Endothelial cell of umbilical vein (primary cell): Measurements from ENCODE around the gene SNX33. TPM values are rescaled to one million over a fixed set of nuclear protein-coding genes. Genes with fewer than 3 reads are reported as not detected.

Source experiments
- BruUV-seq: library from RNA; stranded (reverse); fragments of 400-500 nt; replicated peaks from 2 replicates; lab custom pipeline; 2021; lab: Mats Ljungman, UMichigan
- CTCF ChIA-PET: fragments of 300-600, 350-600 bp; sonication (Branson Sonifier 250); formaldehyde crosslinking; loops from one replicate; lab custom pipeline; 2021; ENCODE audit warnings: antibody characterized with exemption, inconsistent platforms; lab: Charles Lee
- POLR2A ChIA-PET: fragments of 300-600, 350-600 bp; sonication (Branson Sonifier 250); formaldehyde crosslinking; loops from one replicate; lab custom pipeline; 2021; ENCODE audit warnings: antibody characterized with exemption, inconsistent platforms; lab: Charles Lee
- DNase-seq: peaks from one replicate; pipeline ENCODE4 v3.0.0-alpha.2; 2011; ENCODE audit warnings: low read depth, low spot score
- FAIRE-seq: peaks from 2 replicates; lab custom pipeline; 2011; peaks lifted over from hg19 to GRCh38; lab: Jason Lieb, UNC
- H2AFZ ChIP-seq: 2 replicates; pipeline ENCODE4 v1.6.0; 2012; ENCODE audit warnings: low read depth, low read length, control low read depth, inconsistent platforms
- H3K27ac ChIP-seq: 2 replicates; pipeline ENCODE4 v1.5.1; 2011; ENCODE audit warnings: low read depth, mild to moderate bottlenecking, control low read depth, low read length, moderate library complexity; ENCODE audit not compliant: insufficient read depth
- H3K27me3 ChIP-seq, 2 experiments: 2 replicates each; pipeline versions ENCODE4 v1.6.0 to v1.6.1; 2011; ENCODE audit warnings: low read length in 2 of 2, mixed read lengths in 1 of 2; ENCODE audit not compliant: control insufficient read depth in 2 of 2, insufficient read depth in 2 of 2
- H3K36me3 ChIP-seq, 2 experiments: 2 replicates in 1 of 2; 3 replicates in 1 of 2; pipeline ENCODE4 v1.5.1; 2011; ENCODE audit warnings: low read length in 2 of 2, mild to moderate bottlenecking in 1 of 2, moderate library complexity in 1 of 2; ENCODE audit not compliant: control insufficient read depth in 2 of 2, insufficient read depth in 2 of 2; ENCODE audit errors: extremely low read depth in 1 of 2
- H3K4me1 ChIP-seq: 3 replicates; pipeline ENCODE4 v1.5.1; 2011; ENCODE audit warnings: mild to moderate bottlenecking, low read length; ENCODE audit not compliant: control insufficient read depth, insufficient read depth; ENCODE audit errors: extremely low read depth
- H3K4me2 ChIP-seq: 2 replicates; pipeline ENCODE4 v1.6.1; 2011; ENCODE audit warnings: low read length, control low read depth, mixed read lengths; ENCODE audit not compliant: insufficient read depth
- H3K4me3 ChIP-seq, 3 experiments: fragments of 200-600 bp in 1 of 3; sonication (generic), shearing (Covaris generic) in 1 of 3; replicated peaks in 1 of 3; 2 replicates each; pipeline ENCODE4 v1.5.1; 2011 to 2016; ENCODE audit warnings: control low read depth in 3 of 3, low read length in 3 of 3, mild to moderate bottlenecking in 2 of 3, inconsistent platforms in 1 of 3, low read depth in 1 of 3, moderate library complexity in 1 of 3; ENCODE audit not compliant: insufficient read depth in 1 of 3
- H3K79me2 ChIP-seq: 2 replicates; pipeline ENCODE4 v1.6.0; 2012; ENCODE audit warnings: low read length, inconsistent platforms; ENCODE audit not compliant: control insufficient read depth, insufficient read depth
- H3K9ac ChIP-seq: replicated peaks from 2 replicates; pipeline ENCODE3; 2011; ENCODE audit warnings: low read length, control low read depth; ENCODE audit not compliant: insufficient read depth; ENCODE audit errors: extremely low read depth
- H3K9me1 ChIP-seq: replicated peaks from 3 replicates; pipeline ENCODE4 v1.6.0; 2011; ENCODE audit warnings: mild to moderate bottlenecking, low read length; ENCODE audit not compliant: control insufficient read depth, insufficient read depth; ENCODE audit errors: extremely low read depth
- H3K9me3 ChIP-seq: replicated peaks from 2 replicates; pipeline ENCODE4 v1.5.1; 2012; ENCODE audit warnings: low read length, inconsistent platforms; ENCODE audit not compliant: control insufficient read depth, insufficient read depth
- H4K20me1 ChIP-seq: replicated peaks from 2 replicates; pipeline ENCODE3; 2011; ENCODE audit warnings: mild to moderate bottlenecking, low read length; ENCODE audit not compliant: control insufficient read depth, insufficient read depth; ENCODE audit errors: extremely low read depth
- EZH2 ChIP-seq: IDR thresholded peaks from 2 replicates; pipeline ENCODE4 v1.6.1; 2012; ENCODE audit warnings: borderline replicate concordance, low read depth, mild to moderate bottlenecking, moderate library complexity, low read length, inconsistent platforms; ENCODE audit not compliant: severe bottlenecking
- FOS ChIP-seq: IDR thresholded peaks from 2 replicates; pipeline ENCODE4 v1.6.1; 2011; ENCODE audit warnings: mild to moderate bottlenecking, low read length, moderate library complexity, borderline replicate concordance; ENCODE audit not compliant: insufficient read depth
- GATA2 ChIP-seq: IDR thresholded peaks from 2 replicates; pipeline ENCODE4 v1.7.0; 2011; ENCODE audit warnings: low read depth, mild to moderate bottlenecking, moderate library complexity, mixed read lengths, low read length; ENCODE audit not compliant: insufficient read length, insufficient read depth
- JUN ChIP-seq: IDR thresholded peaks from 2 replicates; pipeline ENCODE4 v1.6.1; 2011; ENCODE audit warnings: borderline replicate concordance, low read depth; ENCODE audit not compliant: insufficient read length, insufficient read depth
- MAX ChIP-seq: IDR thresholded peaks from 2 replicates; pipeline ENCODE4 v1.6.1; 2011; ENCODE audit not compliant: insufficient read depth, insufficient read length
- MYC ChIP-seq: IDR thresholded peaks from one replicate; pipeline ENCODE4 v1.6.1; 2011; ENCODE audit warnings: mild to moderate bottlenecking, low read depth, low read length
- POLR2A ChIP-seq: IDR thresholded peaks from 2 replicates; pipeline ENCODE4 v1.6.1; 2012; ENCODE audit warnings: low read depth, mild to moderate bottlenecking, control low read depth, low read length
- POLR2AphosphoS5 ChIP-seq: IDR thresholded peaks from 2 replicates; pipeline ENCODE4 v1.6.1; 2012; ENCODE audit warnings: low read depth, mild to moderate bottlenecking, control low read depth, low read length, moderate library complexity; ENCODE audit not compliant: insufficient read depth
- dilution Hi-C: fragments of 300-500 bp; cut with MboI; formaldehyde crosslinking; loops from one replicate; pipeline ENCODE4 v1.15.0; 2019; ENCODE audit warnings: low sequenced_read_pairs; ENCODE audit not compliant: extremely low pct_ligation_motif_present
- intact Hi-C: fragments of 100-400 bp; cut with micrococcal nuclease; formaldehyde crosslinking; loops from one replicate; pipeline ENCODE4 v1.10.0; 2022
- polyA plus RNA-seq, 4 experiments: library from polyadenylated mRNA; depleted of rRNA in 3 of 4; stranded (reverse) in 3 of 4; unstranded in 1 of 4; fragments of >200 nt; gene quantifications; 2 replicates each; pipeline versions ENCODE4 v1.2.1 to v1.2.3, GENCODE V29; 2011 to 2012; ENCODE audit warnings: missing spikeins in 1 of 4
- total RNA-seq: library from RNA; stranded (reverse); gene quantifications from 2 replicates; pipeline ENCODE4 v1.2.3, GENCODE V29; 2021
- TF ChIP-seq, protein P1 (sequence below), 2 donors: IDR thresholded peaks; 1 replicate in 1 of 2; 2 replicates in 1 of 2; pipeline ENCODE4 v1.5.1; 2011; ENCODE audit warnings: low read length in 2 of 2, mild to moderate bottlenecking in 2 of 2, moderate library complexity in 2 of 2, control low read depth in 1 of 2, inconsistent platforms in 1 of 2, low read depth in 1 of 2; ENCODE audit not compliant: insufficient read depth in 1 of 2; ENCODE audit errors: extremely low read depth in 1 of 2

The SNX33 gene
- total and polyA plus RNA-seq, 2 donors (not counting 3 experiments of a cell fraction or from before 2014, with no cell fraction given): 7.9 to 12.6 TPM

- H3K27ac ChIP-seq: no peak overlapping the region
- no peak overlapping the region for H3K9ac ChIP-seq
- FAIRE-seq (no peak), DNase-seq (no peak)
- H3K36me3 ChIP-seq: no peaks in the 10 kb centered on the region
- no peak overlapping the region for H3K4me3 ChIP-seq
- intact Hi-C loops: no loop called here
- H3K79me2 ChIP-seq: no peaks in the 10 kb centered on the region
- no peaks in the 10 kb centered on the region for H4K20me1 ChIP-seq
- H2AFZ ChIP-seq: no peak overlapping the region
- peaks cover 14 to 21% of the 10 kb centered on the region in 2 experiments for H3K27me3 ChIP-seq
- dilution Hi-C loops: no loop called here
- H3K4me2 ChIP-seq: no peak overlapping the region
- H3K9me3 ChIP-seq: no peaks in the 10 kb centered on the region
- BruUV-seq: no TSS peak
- TF ChIP-seq JUN (no peak), POLR2A (no peak), EZH2 (no peak), FOS (no peak), MYC (no peak), POLR2AphosphoS5 (no peak), MAX (no peak), GATA2 (no peak)
- TF ChIP-seq, protein P1, sequence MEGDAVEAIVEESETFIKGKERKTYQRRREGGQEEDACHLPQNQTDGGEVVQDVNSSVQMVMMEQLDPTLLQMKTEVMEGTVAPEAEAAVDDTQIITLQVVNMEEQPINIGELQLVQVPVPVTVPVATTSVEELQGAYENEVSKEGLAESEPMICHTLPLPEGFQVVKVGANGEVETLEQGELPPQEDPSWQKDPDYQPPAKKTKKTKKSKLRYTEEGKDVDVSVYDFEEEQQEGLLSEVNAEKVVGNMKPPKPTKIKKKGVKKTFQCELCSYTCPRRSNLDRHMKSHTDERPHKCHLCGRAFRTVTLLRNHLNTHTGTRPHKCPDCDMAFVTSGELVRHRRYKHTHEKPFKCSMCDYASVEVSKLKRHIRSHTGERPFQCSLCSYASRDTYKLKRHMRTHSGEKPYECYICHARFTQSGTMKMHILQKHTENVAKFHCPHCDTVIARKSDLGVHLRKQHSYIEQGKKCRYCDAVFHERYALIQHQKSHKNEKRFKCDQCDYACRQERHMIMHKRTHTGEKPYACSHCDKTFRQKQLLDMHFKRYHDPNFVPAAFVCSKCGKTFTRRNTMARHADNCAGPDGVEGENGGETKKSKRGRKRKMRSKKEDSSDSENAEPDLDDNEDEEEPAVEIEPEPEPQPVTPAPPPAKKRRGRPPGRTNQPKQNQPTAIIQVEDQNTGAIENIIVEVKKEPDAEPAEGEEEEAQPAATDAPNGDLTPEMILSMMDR (IDR thresholded peaks at IDR 0.05; ENCODE audit: extremely low read depth in 1 of 2, insufficient read depth in 1 of 2, low read depth in 1 of 2, low read length in 2 of 2): no peak
- H3K9me1 ChIP-seq: no peaks in the 10 kb centered on the region
- ChIA-PET CTCF (interaction anchor here (1.0 to 8.3 kb wide), 12 partner anchors 25 to 476 kb away, joined by 3 to 65 read pairs (median 6); partner anchors contain the start of genes IMP3, MAN2C1, SIN3A and SNX33), POLR2A (no interaction called here)
- H3K4me1 ChIP-seq: no peaks in the 10 kb centered on the region
Measured at GRCh38 chr15:75685195-75685594, 37.5 kb downstream of the SNX33 start.
